K562 (cell line): Measurements from ENCODE around the gene SMAD4. TPM values are rescaled to one million over a fixed set of nuclear protein-coding genes. Genes with fewer than 3 reads are reported as not detected.

Source experiments
- ATAC-seq: fragments of 200-7000 bp; cut with Tn5 transposase; 3 replicates; pipeline ENCODE4 v1.9.1; 2020; ENCODE audit warnings: moderate library complexity
- BruUV-seq: library from RNA; stranded (reverse); fragments of 400-500 nt; replicated peaks from 2 replicates; lab custom pipeline; 2021; lab: Mats Ljungman, UMichigan
- CTCF ChIA-PET: fragments of 300-600 bp; formaldehyde crosslinking; extraction: SDS; loops from one replicate; lab custom pipeline; 2021; ENCODE audit warnings: low intra/inter-chr PET ratio; lab: Yijun Ruan, JAX
- POLR2A ChIA-PET: fragments of 300-600, 350-650 bp; sonication (Branson Sonifier 250); formaldehyde crosslinking; extraction: SDS; loops from one replicate; lab custom pipeline; 2021; ENCODE audit warnings: antibody characterized with exemption, inconsistent platforms; lab: Yijun Ruan, JAX
- DNase-seq, 4 experiments: peaks; one replicate each; pipeline versions ENCODE4 v3.0.0 to v3.0.0-alpha.2; 2011 to 2018; ENCODE audit warnings: low spot score in 3 of 4, mixed read lengths in 3 of 4; ENCODE audit errors: extremely low read depth in 1 of 4
- FAIRE-seq: peaks from 2 replicates; lab custom pipeline; 2011; peaks lifted over from hg19 to GRCh38; lab: Jason Lieb, UNC
- H2AFZ ChIP-seq: 2 replicates; pipeline ENCODE4 v1.6.0; 2011; ENCODE audit warnings: low read depth, low read length, control low read depth, inconsistent platforms
- H3K27ac ChIP-seq: fragments of 200-600 bp; 3 replicates; pipeline ENCODE4 v1.8.0; 2011; ENCODE audit warnings: low read depth, mild to moderate bottlenecking, control low read depth, inconsistent platforms, low read length, moderate library complexity, mixed read lengths; ENCODE audit errors: extremely low read depth
- H3K27me3 ChIP-seq, 2 experiments: fragments of 300-600 bp in 1 of 2; 2 replicates in 1 of 2; 3 replicates in 1 of 2; pipeline versions ENCODE4 v1.6.0 to v1.8.0; 2011; ENCODE audit warnings: inconsistent platforms in 2 of 2, low read length in 2 of 2, mild to moderate bottlenecking in 1 of 2, mixed read lengths in 1 of 2, moderate library complexity in 1 of 2; ENCODE audit not compliant: control insufficient read depth in 2 of 2, insufficient read depth in 2 of 2
- H3K36me3 ChIP-seq: fragments of 300-600 bp; 3 replicates; pipeline ENCODE4 v1.8.0; 2011; ENCODE audit warnings: mild to moderate bottlenecking, low read length, inconsistent platforms; ENCODE audit not compliant: control insufficient read depth, insufficient read depth
- H3K4me1 ChIP-seq, 2 experiments: fragments of 200-600 bp in 1 of 2; replicated peaks in 1 of 2; 2 replicates in 1 of 2; 3 replicates in 1 of 2; pipeline versions ENCODE4 v1.5.1 to v1.8.0; 2011; ENCODE audit warnings: inconsistent platforms in 2 of 2, low read length in 2 of 2, mild to moderate bottlenecking in 1 of 2, mixed read lengths in 1 of 2, moderate library complexity in 1 of 2; ENCODE audit not compliant: control insufficient read depth in 2 of 2, insufficient read depth in 2 of 2
- H3K4me2 ChIP-seq: 2 replicates; pipeline ENCODE4 v1.6.1; 2011; ENCODE audit warnings: low read length, control low read depth, inconsistent platforms, mixed read lengths; ENCODE audit not compliant: insufficient read depth
- H3K4me3 ChIP-seq: fragments of 200-600 bp; sonication (generic), shearing (Covaris generic); 2 replicates; pipeline ENCODE4 v1.5.1; 2016; ENCODE audit warnings: control low read depth, inconsistent platforms
- H3K79me2 ChIP-seq: fragments of 200-600 bp; 3 replicates; pipeline ENCODE4 v1.8.0; 2011; ENCODE audit warnings: low read length, inconsistent platforms; ENCODE audit not compliant: control insufficient read depth, insufficient read depth
- H3K9ac ChIP-seq, 2 experiments: 2 replicates each; pipeline versions ENCODE4 v1.6.0 to v1.6.1; 2011; ENCODE audit warnings: low read depth in 2 of 2, low read length in 2 of 2, control low read depth in 1 of 2, inconsistent platforms in 1 of 2, mild to moderate bottlenecking in 1 of 2, mixed read lengths in 1 of 2; ENCODE audit not compliant: insufficient read depth in 1 of 2
- H3K9me1 ChIP-seq: one replicate; pipeline ENCODE4 v1.6.0; 2011; ENCODE audit warnings: inconsistent platforms, mild to moderate bottlenecking, low read length, moderate library complexity; ENCODE audit not compliant: control insufficient read depth, insufficient read depth
- H3K9me3 ChIP-seq: replicated peaks from 2 replicates; pipeline ENCODE4 v1.5.1; 2011; ENCODE audit warnings: low read depth, low read length, inconsistent platforms; ENCODE audit not compliant: control insufficient read depth, insufficient read depth
- H4K20me1 ChIP-seq: replicated peaks from 2 replicates; pipeline ENCODE4 v1.6.1; 2011; ENCODE audit warnings: low read length, inconsistent platforms, mixed read lengths; ENCODE audit not compliant: control insufficient read depth, insufficient read depth
- C11orf30 ChIP-seq: fragments of 450-650 bp; IDR thresholded peaks from 2 replicates; pipeline ENCODE4 v1.6.1; 2016; ENCODE audit warnings: low read depth, mild to moderate bottlenecking
- CHAMP1 ChIP-seq: fragments of 450-650 bp; IDR thresholded peaks from 2 replicates; pipeline ENCODE4 v1.6.1; 2016; ENCODE audit warnings: mild to moderate bottlenecking
- DMBX1 ChIP-seq: fragments of 250-450 bp; sonication (Bioruptor Pico); IDR thresholded peaks from 2 replicates; pipeline ENCODE4 v1.8.0; 2022; ENCODE audit warnings: inconsistent platforms, mild to moderate bottlenecking, moderate library complexity, borderline replicate concordance
- HEY1 ChIP-seq: fragments of 250-450 bp; sonication (Bioruptor Pico); IDR thresholded peaks from 2 replicates; pipeline ENCODE4 v1.5.0; 2020; ENCODE audit warnings: mild to moderate bottlenecking, moderate library complexity, borderline replicate concordance
- HOMEZ ChIP-seq: fragments of 250-450 bp; sonication (Bioruptor Pico); IDR thresholded peaks from 2 replicates; pipeline ENCODE4 v1.4.0; 2020; ENCODE audit warnings: mild to moderate bottlenecking, moderate library complexity
- KHSRP ChIP-seq: fragments of 450-650 bp; IDR thresholded peaks from 2 replicates; pipeline ENCODE4 v1.6.1; 2017
- TCF3 ChIP-seq: sonication (generic); formaldehyde crosslinking; IDR thresholded peaks from 2 replicates; pipeline ENCODE4 v1.4.0; 2020; ENCODE audit warnings: mild to moderate bottlenecking, missing genetic modification reagents
- ZNF23 ChIP-seq: fragments of 250-450 bp; sonication (Bioruptor Pico); IDR thresholded peaks from 2 replicates; pipeline ENCODE4 v1.4.0; 2020; ENCODE audit warnings: mild to moderate bottlenecking
- ZNF316 ChIP-seq: fragments of 450-650 bp; IDR thresholded peaks from 2 replicates; pipeline ENCODE4 v1.6.1; 2016
- ZNF398 ChIP-seq: fragments of 250-450 bp; sonication (Bioruptor Pico); IDR thresholded peaks from 2 replicates; pipeline ENCODE4 v1.8.0; 2021; ENCODE audit warnings: moderate library complexity, mild to moderate bottlenecking, inconsistent platforms
- ZNF830 ChIP-seq: fragments of 250-450 bp; sonication (Bioruptor Pico); IDR thresholded peaks from 2 replicates; pipeline ENCODE4 v1.5.0; 2021; ENCODE audit warnings: mild to moderate bottlenecking
- WGBS: fragments of 100-300 bp; shearing (Covaris generic); methylation state at CpG from one replicate; pipeline ENCODE4 v1.1.6; 2016; ENCODE audit warnings: low coverage, mixed read lengths; ENCODE audit not compliant: insufficient coverage; ENCODE audit errors: missing lambda C conversion rate; 5-methylcytosine and 5-hydroxymethylcytosine counted together
- in situ Hi-C: fragments of 300-500 bp; cut with MboI; formaldehyde crosslinking; loops from 4 replicates; pipeline ENCODE4 v1.15.0; 2018; ENCODE audit warnings: inconsistent platforms, mixed read lengths
- intact Hi-C: fragments of 100-400 bp; cut with micrococcal nuclease; formaldehyde crosslinking; loops from 2 replicates; pipeline ENCODE4 v1.14.2; 2022
- polyA plus RNA-seq, 8 experiments: library from polyadenylated mRNA; depleted of rRNA in 4 of 8; stranded (reverse) in 5 of 8; unstranded in 3 of 8; fragments of >200 nt; fragmentation: Nextera tagmentation in 2 of 8; fragmentation: Illumina TruSeq in 1 of 8; extraction: Ambion mirVana in 2 of 8; extraction: Trizol in 1 of 8; gene quantifications; 2 replicates each; pipeline versions ENCODE4 v1.2.1 to v1.2.3, GENCODE V29; 2011 to 2014; ENCODE audit warnings: inconsistent platforms in 1 of 8, missing spikeins in 1 of 8
- total RNA-seq, 7 experiments: library from RNA; depleted of rRNA in 6 of 7; stranded (reverse); fragments of >200 nt in 6 of 7; fragmentation: Illumina TruSeq in 2 of 7; extraction: Trizol in 2 of 7; gene quantifications; 2 replicates each; pipeline versions ENCODE4 v1.2.1 to v1.2.3, GENCODE V29; 2011 to 2021; ENCODE audit warnings: low replicate concordance in 1 of 7

SMAD4 gene
- total and polyA plus RNA-seq, 9 of the 15 experiments (the other 6 are each of a cell fraction or from before 2014, with no cell fraction given): 5.7 to 55.0 (median 39.4) TPM

GRCh38 chr18:51059969-51060368 lies 30.0 kb downstream of the SMAD4 start:
- DNase-seq: no peak
- POLR2A ChIA-PET: interaction anchor here (0.6 kb wide), 2 partner anchors 16 to 234 kb away, joined by 3 read pairs; no protein-coding TSS in a partner anchor
- Histone ChIP-seq H3K4me3 (no peak overlapping the region), H3K27me3 (no peaks in the 10 kb centered on the region), H3K79me2 (peaks cover 5% of the 10 kb centered on the region; the same call in 1 of the 3 replicates), H2AFZ (no peak overlapping the region), H3K27ac (no peak overlapping the region), H3K9me3 (no peaks in the 10 kb centered on the region), H3K36me3 (peaks cover 71% of the 10 kb centered on the region), H3K4me1 (no peaks in the 10 kb centered on the region), H3K9me1 (no peaks in the 10 kb centered on the region), H4K20me1 (no peaks in the 10 kb centered on the region), H3K9ac (no peak overlapping the region), H3K4me2 (no peak overlapping the region)
- TF ChIP-seq ZNF316 (peak; percentile 48; the same call in 1 of the 2 replicates), CHAMP1 (no peak)
- 90% methylated on average over 3 of the region's 3 CpGs for whole genome bisulfite sequencing
- CTCF ChIA-PET: no interaction called here
- no peak for ATAC-seq
- no peak for FAIRE-seq
- no TSS peak for BruUV-seq
- intact Hi-C loops (no loop called here), in situ Hi-C loops (no loop called here)

GRCh38 chr18:51064256-51064655 lies 34.2 kb downstream of the SMAD4 start:
- H3K27me3 ChIP-seq: no peaks in the 10 kb centered on the region
- no peaks in the 10 kb centered on the region for H3K9me1 ChIP-seq
- H3K9ac ChIP-seq: no peak overlapping the region
- no peaks in the 10 kb centered on the region for H3K4me1 ChIP-seq
- intact Hi-C loops: no loop called here
- in situ Hi-C loops: no loop called here
- no peak overlapping the region for H3K4me3 ChIP-seq
- ATAC-seq (no peak), DNase-seq (no peak), FAIRE-seq (no peak)
- no peaks in the 10 kb centered on the region for H4K20me1 ChIP-seq
- H3K9me3 ChIP-seq: no peaks in the 10 kb centered on the region
- no peak overlapping the region for H3K27ac ChIP-seq
- H2AFZ ChIP-seq: no peak overlapping the region
- ChIA-PET CTCF (no interaction called here), POLR2A (no interaction called here)
- no TSS peak for BruUV-seq
- no peak overlapping the region for H3K4me2 ChIP-seq
- H3K79me2 ChIP-seq: no peaks in the 10 kb centered on the region
- H3K36me3 ChIP-seq: peaks cover 52% of the 10 kb centered on the region
- TF ChIP-seq ZNF830 (no peak), ZNF398 (CRISPR knock-in tag) (no peak), DMBX1 (no peak), HEY1 (CRISPR knock-in tag) (no peak), ZNF23 (CRISPR knock-in tag) (no peak), TCF3 (CRISPR knock-in tag) (no peak), KHSRP (no peak), HOMEZ (CRISPR knock-in tag) (no peak), C11orf30 (no peak)
